ENCODE data around the gene ANKFY1.

ANKFY1 gene

DNA sequence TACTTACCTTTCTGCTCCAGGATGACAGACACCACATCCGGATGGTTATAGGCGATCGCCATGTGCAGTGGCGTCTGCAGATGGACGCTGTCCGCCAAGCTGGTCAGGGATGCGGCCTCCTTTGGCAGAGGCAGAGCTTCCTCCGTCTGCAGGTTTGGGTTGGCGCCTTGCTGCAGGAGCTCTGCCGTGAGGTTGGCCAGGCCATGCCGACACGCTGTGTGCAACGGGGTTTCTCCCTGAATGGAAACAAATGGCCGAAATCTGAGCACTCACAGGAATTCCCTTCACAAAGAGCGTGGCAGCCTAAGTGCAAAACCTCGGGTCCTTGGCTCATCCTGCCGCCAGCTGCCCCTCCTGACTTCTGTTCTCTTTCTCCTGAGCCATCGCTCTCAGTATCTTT lies 79.0 kb downstream of the ANKFY1 start:
- TF ChIP-seq, protein P1, sequence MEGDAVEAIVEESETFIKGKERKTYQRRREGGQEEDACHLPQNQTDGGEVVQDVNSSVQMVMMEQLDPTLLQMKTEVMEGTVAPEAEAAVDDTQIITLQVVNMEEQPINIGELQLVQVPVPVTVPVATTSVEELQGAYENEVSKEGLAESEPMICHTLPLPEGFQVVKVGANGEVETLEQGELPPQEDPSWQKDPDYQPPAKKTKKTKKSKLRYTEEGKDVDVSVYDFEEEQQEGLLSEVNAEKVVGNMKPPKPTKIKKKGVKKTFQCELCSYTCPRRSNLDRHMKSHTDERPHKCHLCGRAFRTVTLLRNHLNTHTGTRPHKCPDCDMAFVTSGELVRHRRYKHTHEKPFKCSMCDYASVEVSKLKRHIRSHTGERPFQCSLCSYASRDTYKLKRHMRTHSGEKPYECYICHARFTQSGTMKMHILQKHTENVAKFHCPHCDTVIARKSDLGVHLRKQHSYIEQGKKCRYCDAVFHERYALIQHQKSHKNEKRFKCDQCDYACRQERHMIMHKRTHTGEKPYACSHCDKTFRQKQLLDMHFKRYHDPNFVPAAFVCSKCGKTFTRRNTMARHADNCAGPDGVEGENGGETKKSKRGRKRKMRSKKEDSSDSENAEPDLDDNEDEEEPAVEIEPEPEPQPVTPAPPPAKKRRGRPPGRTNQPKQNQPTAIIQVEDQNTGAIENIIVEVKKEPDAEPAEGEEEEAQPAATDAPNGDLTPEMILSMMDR (IDR thresholded peaks at IDR 0.05; ENCODE audit: low read depth, low read length), result no peak

DNA sequence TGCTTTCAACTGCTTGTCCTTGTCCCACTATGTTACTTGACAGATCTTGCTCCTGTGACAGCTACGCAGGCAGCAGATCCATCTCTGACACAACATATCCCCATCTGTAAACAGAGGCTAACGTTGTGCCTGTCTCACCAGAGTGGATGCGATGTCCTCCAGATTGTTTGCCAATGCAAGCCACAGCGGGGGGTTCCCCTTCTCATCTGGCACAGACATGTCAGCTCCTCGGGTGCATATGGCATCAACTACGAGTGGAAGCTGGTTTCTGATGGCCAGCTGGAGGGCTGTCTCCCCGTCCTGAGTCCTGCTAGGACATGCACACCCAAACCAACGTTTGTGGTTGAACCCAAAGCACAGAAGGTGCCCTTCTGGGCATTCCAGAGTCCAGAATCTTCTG lies 81.7 kb downstream of the ANKFY1 start:
- no peak overlapping the region for H3K4me3 ChIP-seq (replicated peaks in 1 of 2; ENCODE audit: low read depth in 2 of 2, low read length in 2 of 2)
- TF ChIP-seq, protein P1 (IDR thresholded peaks at IDR 0.05; ENCODE audit: low read depth, low read length), result no peak
- DNase-seq (ENCODE audit: low read depth in 2 of 2), result no peak

More for the DNA sequence above, 79.0 kb downstream of the ANKFY1 start:
- no peak overlapping the region for H3K4me3 ChIP-seq (replicated peaks in 1 of 2; ENCODE audit: low read depth in 2 of 2, low read length in 2 of 2)
- DNase-seq (ENCODE audit: low read depth in 2 of 2), result no peak

DNA sequence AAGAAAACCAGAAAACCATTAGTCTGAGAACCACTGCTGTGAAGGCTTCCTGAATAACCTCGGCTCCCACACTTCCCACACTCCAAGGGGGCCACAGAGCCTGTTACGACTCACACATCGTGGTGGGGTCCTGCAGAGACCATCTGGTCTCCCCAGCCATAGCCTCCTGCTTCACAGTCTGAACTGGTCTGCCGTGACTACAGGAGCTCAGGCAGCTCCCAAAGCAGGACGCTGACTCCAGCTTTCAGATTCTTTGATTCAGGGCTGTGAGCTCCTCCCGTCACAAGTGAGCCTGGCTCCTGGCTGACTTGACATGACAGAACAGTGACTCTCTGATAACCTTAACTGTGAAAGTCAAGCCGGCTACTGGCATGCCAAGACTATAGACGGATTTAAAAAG lies 83.0 kb downstream of the ANKFY1 start:
- no peak for DNase-seq (ENCODE audit: low read depth in 2 of 2)
- no peak overlapping the region for H3K4me3 ChIP-seq (replicated peaks in 1 of 2; ENCODE audit: low read depth in 2 of 2, low read length in 2 of 2)
- TF ChIP-seq, protein P1 (IDR thresholded peaks at IDR 0.05; ENCODE audit: low read depth, low read length), result no peak

DNA sequence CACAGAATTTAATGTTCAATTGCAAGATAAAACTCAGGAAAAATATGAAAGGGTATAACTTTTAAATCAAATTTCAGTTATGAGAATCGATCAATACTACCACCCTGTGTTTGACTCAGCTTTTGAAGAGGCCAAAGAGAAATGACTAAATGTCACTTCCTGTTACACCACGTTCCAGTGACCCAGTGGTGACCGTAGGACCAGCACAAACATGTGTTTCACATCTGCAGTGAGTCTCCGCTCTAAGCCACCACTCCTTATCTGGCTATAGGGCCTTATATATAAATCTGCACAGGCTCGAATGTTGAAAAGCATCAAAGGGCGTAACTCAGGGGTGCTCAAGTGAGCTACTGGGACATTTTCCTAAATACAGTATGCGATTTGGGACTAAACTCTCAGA lies 84.7 kb downstream of the ANKFY1 start:
- no peak overlapping the region for H3K4me3 ChIP-seq (replicated peaks in 1 of 2; ENCODE audit: low read depth in 2 of 2, low read length in 2 of 2)
- DNase-seq (ENCODE audit: low read depth in 2 of 2), result peak in 1 of 2 donors; percentile 22
- TF ChIP-seq, protein P1 (IDR thresholded peaks at IDR 0.05; ENCODE audit: low read depth, low read length), result no peak

DNA sequence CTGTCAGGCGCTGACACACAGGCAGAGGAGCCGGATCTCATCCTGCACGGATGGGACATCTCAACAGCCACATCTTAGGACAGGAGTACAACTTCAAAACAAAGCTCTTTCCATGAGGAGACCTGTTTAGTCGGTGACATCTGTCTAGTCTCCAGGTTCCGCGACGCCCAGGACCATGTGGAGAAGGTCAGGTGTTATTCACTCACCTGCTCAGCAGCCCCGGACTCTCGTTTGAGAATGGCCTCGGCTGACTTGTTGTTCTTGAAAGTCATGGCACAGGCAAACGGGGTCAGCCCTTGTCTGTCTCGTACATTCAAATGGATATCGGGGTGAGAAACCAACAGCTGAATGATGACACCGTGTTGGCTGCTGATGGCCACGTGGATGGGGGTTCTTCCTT lies 85.1 kb downstream of the ANKFY1 start:
- TF ChIP-seq, protein P1 (IDR thresholded peaks at IDR 0.05; ENCODE audit: low read depth, low read length), result no peak
- no peak for DNase-seq (ENCODE audit: low read depth in 2 of 2)
- no peak overlapping the region for H3K4me3 ChIP-seq (replicated peaks in 1 of 2; ENCODE audit: low read depth in 2 of 2, low read length in 2 of 2)

DNA sequence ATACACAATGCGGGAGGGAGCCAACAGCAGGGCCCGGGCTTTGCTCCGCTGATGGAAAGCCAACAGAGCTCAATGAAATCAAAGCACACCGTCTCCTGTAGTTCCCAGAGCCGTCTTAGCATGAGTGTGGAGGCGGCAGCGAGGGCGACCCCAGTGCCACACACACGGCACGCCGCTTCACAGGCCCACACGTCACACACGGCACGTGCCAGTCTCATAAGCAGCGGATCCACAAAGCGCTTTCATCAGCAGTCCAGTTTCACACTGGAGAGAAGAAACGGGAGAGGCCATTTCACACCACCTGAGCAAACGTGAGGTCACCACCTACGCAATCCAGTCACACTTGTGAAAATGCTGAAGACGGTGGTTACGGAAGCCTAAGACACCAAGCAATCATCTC lies 86.0 kb downstream of the ANKFY1 start:
- DNase-seq (ENCODE audit: low read depth in 2 of 2), result no peak
- TF ChIP-seq, protein P1 (IDR thresholded peaks at IDR 0.05; ENCODE audit: low read depth, low read length), result no peak
- H3K4me3 ChIP-seq (replicated peaks in 1 of 2; ENCODE audit: low read depth in 2 of 2, low read length in 2 of 2), result no peak overlapping the region

DNA sequence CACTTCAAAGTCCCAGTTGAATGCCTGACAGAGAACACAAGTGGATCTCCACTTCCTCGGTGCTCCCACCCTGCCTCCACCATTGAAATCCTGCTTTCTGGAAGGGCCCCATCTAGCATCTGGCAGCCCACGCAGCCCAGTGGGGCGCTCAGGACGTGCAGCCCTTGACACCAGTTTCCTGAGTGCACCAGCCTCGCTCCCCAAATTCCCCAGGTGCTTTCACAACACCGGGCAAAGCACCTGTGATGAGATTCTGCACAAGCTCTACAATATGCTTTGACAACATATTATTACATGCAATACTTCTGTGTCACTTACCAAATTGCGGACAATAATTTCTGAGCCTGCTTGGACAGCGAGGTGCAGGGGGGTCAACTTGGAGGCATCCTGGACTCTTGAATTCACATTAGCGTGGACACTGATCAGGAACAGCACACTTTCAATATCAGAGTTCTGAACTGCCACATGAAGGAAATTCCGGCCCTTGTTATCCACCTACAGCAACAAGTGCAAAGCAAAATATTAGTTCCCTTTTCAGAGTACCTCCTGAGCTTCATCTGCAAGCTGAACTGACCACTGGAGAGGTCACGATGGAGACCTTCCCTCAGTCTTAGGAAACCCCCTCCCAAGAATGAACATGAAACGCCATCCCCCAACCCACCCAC lies 86.8 kb downstream of the ANKFY1 start:
- TF ChIP-seq, protein P1 (IDR thresholded peaks at IDR 0.05; ENCODE audit: low read depth, low read length), result no peak
- no peak for DNase-seq (ENCODE audit: low read depth in 2 of 2)
- H3K4me3 ChIP-seq (replicated peaks in 1 of 2; ENCODE audit: low read depth in 2 of 2, low read length in 2 of 2), result no peak overlapping the region
